GM12878 (cell line): Measurements from ENCODE around the gene AIDA. TPM values are rescaled to one million over a fixed set of nuclear protein-coding genes. Genes with fewer than 3 reads are reported as not detected.

Experiments used
- ATAC-seq: fragments of 200-7000 bp; cut with Tn5 transposase; 3 replicates; pipeline ENCODE4 v1.9.1; 2020; ENCODE audit warnings: mild to moderate bottlenecking, moderate library complexity
- BruUV-seq: library from RNA; stranded (reverse); fragments of 400-500 nt; replicated peaks from 2 replicates; lab custom pipeline; 2021; lab: Mats Ljungman, UMichigan
- CTCF ChIA-PET: fragments of 300-600 bp; sonication (Branson Sonifier 250); formaldehyde crosslinking; extraction: SDS; loops from one replicate; lab custom pipeline; 2021; ENCODE audit warnings: inconsistent platforms; lab: Yijun Ruan, JAX
- POLR2A ChIA-PET: fragments of 350-600 bp; formaldehyde crosslinking; extraction: SDS; loops from one replicate; lab custom pipeline; 2021; ENCODE audit warnings: inconsistent platforms; lab: Charles Lee
- RAD21 ChIA-PET: fragments of 300-600 bp; sonication (Branson Sonifier 250); formaldehyde crosslinking; loops from one replicate; lab custom pipeline; 2023; ENCODE audit warnings: antibody characterized with exemption; ENCODE audit not compliant: unreplicated experiment; lab: Charles Lee
- SMC1A ChIA-PET: fragments of 300-600 bp; sonication (Branson Sonifier 250); formaldehyde crosslinking; loops from one replicate; lab custom pipeline; 2023; ENCODE audit not compliant: unreplicated experiment, uncharacterized antibody; lab: Charles Lee
- DNase-seq: peaks from one replicate; pipeline ENCODE4 v3.0.0-alpha.2; 2011; ENCODE audit warnings: low read depth, low spot score
- FAIRE-seq: peaks from 3 replicates; lab custom pipeline; 2011; peaks lifted over from hg19 to GRCh38; lab: Jason Lieb, UNC
- H2AFZ ChIP-seq: 2 replicates; pipeline ENCODE4 v1.6.0; 2011; ENCODE audit warnings: low read depth, low read length, control low read depth; ENCODE audit not compliant: control insufficient read depth
- H3K27ac ChIP-seq: 2 replicates; pipeline ENCODE4 v1.5.1; 2011; ENCODE audit warnings: control low read depth; ENCODE audit not compliant: control insufficient read depth, insufficient read depth
- H3K27me3 ChIP-seq, 2 experiments: replicated peaks in 1 of 2; 2 replicates each; pipeline versions ENCODE4 v1.6.0 to v1.6.1; 2011; ENCODE audit warnings: low read length in 1 of 2; ENCODE audit not compliant: control insufficient read depth in 2 of 2, insufficient read depth in 2 of 2
- H3K36me3 ChIP-seq, 2 experiments: 2 replicates each; pipeline ENCODE4 v1.5.1; 2011; ENCODE audit warnings: low read length in 1 of 2; ENCODE audit not compliant: control insufficient read depth in 2 of 2, insufficient read depth in 2 of 2
- H3K4me1 ChIP-seq: 2 replicates; pipeline ENCODE4 v1.6.1; 2011; ENCODE audit warnings: mild to moderate bottlenecking, low read length, moderate library complexity, mixed read lengths; ENCODE audit not compliant: control insufficient read depth, insufficient read depth
- H3K4me2 ChIP-seq: 2 replicates; pipeline ENCODE4 v1.6.0; 2011; ENCODE audit warnings: control low read depth; ENCODE audit not compliant: control insufficient read depth, insufficient read depth
- H3K4me3 ChIP-seq: fragments of 200-600 bp; sonication (generic); 2 replicates; pipeline ENCODE4 v1.5.1; 2016
- H3K79me2 ChIP-seq: 2 replicates; pipeline ENCODE4 v1.6.0; 2011; ENCODE audit warnings: low read length; ENCODE audit not compliant: control insufficient read depth, insufficient read depth
- H3K9ac ChIP-seq: 2 replicates; pipeline ENCODE4 v1.8.0; 2011; ENCODE audit warnings: low read length, control low read depth, mixed read lengths; ENCODE audit not compliant: control insufficient read depth, insufficient read depth
- H3K9me3 ChIP-seq: replicated peaks from 3 replicates; pipeline ENCODE4 v1.5.1; 2011; ENCODE audit warnings: mild to moderate bottlenecking, low read length; ENCODE audit not compliant: control insufficient read depth, insufficient read depth
- H4K20me1 ChIP-seq: 2 replicates; pipeline ENCODE4 v1.6.0; 2011; ENCODE audit not compliant: control insufficient read depth, insufficient read depth
- ASH2L ChIP-seq: fragments of 300-600, 200-600 bp; sonication (generic); IDR thresholded peaks from 2 replicates; pipeline ENCODE4 v1.6.1; 2017; ENCODE audit warnings: low read depth, mild to moderate bottlenecking, borderline replicate concordance
- BCL11A ChIP-seq: IDR thresholded peaks from 2 replicates; pipeline ENCODE4 v1.6.1; 2011; ENCODE audit warnings: low read depth, low read length
- CHD2 ChIP-seq: IDR thresholded peaks from 2 replicates; pipeline ENCODE4 v1.6.1; 2011; ENCODE audit warnings: low read depth, low read length, improper control_type of control experiment, borderline replicate concordance
- CREB1 ChIP-seq: IDR thresholded peaks from 2 replicates; pipeline ENCODE4 v1.6.1; 2012; ENCODE audit warnings: low read depth, mild to moderate bottlenecking, inconsistent platforms
- ETV6 ChIP-seq, 2 experiments: fragments of 450-650 bp in 1 of 2; IDR thresholded peaks in 1 of 2; conservative IDR thresholded peaks in 1 of 2; 2 replicates each; pipeline ENCODE4 v1.6.1; 2014; ENCODE audit warnings: antibody characterized with exemption in 1 of 2, borderline replicate concordance in 1 of 2, low read depth in 1 of 2, mild to moderate bottlenecking in 1 of 2, moderate library complexity in 1 of 2
- FOXM1 ChIP-seq: IDR thresholded peaks from 2 replicates; pipeline ENCODE4 v1.6.1; 2012; ENCODE audit warnings: low read depth, mild to moderate bottlenecking, inconsistent platforms, low read length, moderate library complexity
- HDAC2 ChIP-seq: fragments of 200-600 bp; sonication (generic); IDR thresholded peaks from 2 replicates; pipeline ENCODE4 v1.6.1; 2017
- HDAC6 ChIP-seq: fragments of 200-600 bp; sonication (generic); IDR thresholded peaks from one replicate; pipeline ENCODE4 v1.8.0; 2017; ENCODE audit warnings: antibody characterized with exemption; ENCODE audit not compliant: unreplicated experiment
- IKZF2 ChIP-seq, 2 experiments: fragments of 450-650 bp; IDR thresholded peaks; 2 replicates each; pipeline ENCODE4 v1.6.1; 2017; ENCODE audit warnings: mild to moderate bottlenecking in 2 of 2, moderate library complexity in 2 of 2
- JUNB ChIP-seq: IDR thresholded peaks from 2 replicates; pipeline ENCODE4 v1.6.1; 2016; ENCODE audit warnings: antibody characterized with exemption, mild to moderate bottlenecking
- NR2C2 ChIP-seq: IDR thresholded peaks from 2 replicates; pipeline ENCODE4 v1.6.1; 2011; ENCODE audit warnings: borderline replicate concordance, low read depth; ENCODE audit not compliant: control insufficient read depth, insufficient read length
- PAX5 ChIP-seq: IDR thresholded peaks from 2 replicates; pipeline ENCODE4 v1.6.1; 2011; ENCODE audit warnings: low read depth, low read length, borderline replicate concordance
- RELA ChIP-seq: fragments of 450-650 bp; IDR thresholded peaks from 2 replicates; pipeline ENCODE4 v1.8.0; 2014; ENCODE audit warnings: borderline replicate concordance; ENCODE audit not compliant: partially characterized antibody
- RUNX3 ChIP-seq: IDR thresholded peaks from 2 replicates; pipeline ENCODE4 v1.6.1; 2012; ENCODE audit warnings: low read length, inconsistent platforms
- TCF3 ChIP-seq: IDR thresholded peaks from 2 replicates; pipeline ENCODE4 v1.6.1; 2012; ENCODE audit warnings: low read depth, mild to moderate bottlenecking, low read length, borderline replicate concordance; ENCODE audit not compliant: insufficient read depth
- TCF7 ChIP-seq: IDR thresholded peaks from 2 replicates; pipeline ENCODE4 v1.6.1; 2014; ENCODE audit warnings: antibody characterized with exemption, borderline replicate concordance
- ZNF24 ChIP-seq: fragments of 450-650 bp; IDR thresholded peaks from 2 replicates; pipeline ENCODE4 v1.6.1; 2017; ENCODE audit warnings: antibody characterized with exemption, mild to moderate bottlenecking
- ZZZ3 ChIP-seq: IDR thresholded peaks from 2 replicates; pipeline ENCODE4 v1.6.1; 2011; ENCODE audit warnings: low read depth; ENCODE audit not compliant: control insufficient read depth, insufficient read length
- WGBS: methylation state at CpG from one replicate; pipeline ENCODE4 v1.1.6; 2016; ENCODE audit warnings: low lambda C conversion rate; ENCODE audit not compliant: insufficient replicate concordance, insufficient coverage; ENCODE audit errors: missing lambda C conversion rate; 5-methylcytosine and 5-hydroxymethylcytosine counted together
- in situ Hi-C: fragments of 300-500 bp; cut with MboI; formaldehyde crosslinking; loops from 9 replicates; pipeline ENCODE4 v1.14.3; 2018; ENCODE audit warnings: mixed read lengths
- intact Hi-C: fragments of 100-400 bp; cut with micrococcal nuclease; formaldehyde crosslinking; loops from one replicate; pipeline ENCODE4 v1.14.2; 2022; ENCODE audit not compliant: unreplicated experiment
- polyA plus RNA-seq, 11 experiments: library from polyadenylated mRNA; depleted of rRNA in 4 of 11; unstranded in 6 of 11; stranded (reverse) in 5 of 11; fragments of >200 nt; fragmentation: Nextera tagmentation in 4 of 11; fragmentation: Illumina TruSeq in 1 of 11; extraction: Ambion mirVana in 4 of 11; extraction: Trizol in 1 of 11; gene quantifications; 1 replicate in 1 of 11; 2 replicates in 10 of 11; pipeline versions ENCODE4 v1.2.1 to v1.2.3, GENCODE V29; 2011 to 2016; ENCODE audit warnings: inconsistent platforms in 2 of 11, missing spikeins in 2 of 11, low read depth in 1 of 11
- total RNA-seq, 4 experiments: library from RNA; depleted of rRNA in 3 of 4; stranded (reverse); fragments of >200 nt in 3 of 4; fragmentation: Illumina TruSeq in 1 of 4; extraction: Trizol in 1 of 4; gene quantifications; 2 replicates each; pipeline versions ENCODE4 v1.2.1 to v1.2.3, GENCODE V29; 2013 to 2021
- TF ChIP-seq, protein P1 (sequence below): fragments of 450-650 bp; IDR thresholded peaks from 2 replicates; pipeline ENCODE4 v1.6.1; 2018; ENCODE audit warnings: borderline replicate concordance, mild to moderate bottlenecking; ENCODE audit not compliant: partially characterized antibody
- TF ChIP-seq, protein P2 (sequence below): fragments of 450-650 bp; IDR thresholded peaks from 2 replicates; pipeline ENCODE4 v1.6.1; 2016; ENCODE audit warnings: mild to moderate bottlenecking

The AIDA gene
- total and polyA plus RNA-seq, 10 of the 15 experiments (the other 5 are each of a cell fraction or from before 2014, with no cell fraction given) = 8.9 to 43.1 (median 19.2) TPM

DNA sequence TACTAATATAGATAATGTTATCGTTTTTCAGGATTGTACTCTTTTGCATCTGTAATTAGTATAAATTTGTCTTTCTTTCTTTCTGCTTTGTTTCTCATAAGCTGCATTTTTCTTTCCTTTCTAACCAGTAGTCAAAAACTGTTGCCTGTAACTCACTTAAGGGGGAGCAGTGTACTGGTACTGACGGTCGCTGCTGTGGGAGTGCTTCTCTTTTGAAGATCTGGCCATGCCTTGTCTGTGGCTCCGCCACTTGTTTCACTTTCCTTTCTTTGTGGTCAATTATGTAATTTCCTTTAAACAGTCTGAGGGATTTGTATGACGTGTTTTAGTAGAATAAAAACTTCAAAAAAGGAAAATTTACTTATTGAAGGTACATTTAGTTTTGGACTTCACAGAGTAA lies 57.4 kb downstream of the AIDA start (continued):
- TF ChIP-seq, protein P1, sequence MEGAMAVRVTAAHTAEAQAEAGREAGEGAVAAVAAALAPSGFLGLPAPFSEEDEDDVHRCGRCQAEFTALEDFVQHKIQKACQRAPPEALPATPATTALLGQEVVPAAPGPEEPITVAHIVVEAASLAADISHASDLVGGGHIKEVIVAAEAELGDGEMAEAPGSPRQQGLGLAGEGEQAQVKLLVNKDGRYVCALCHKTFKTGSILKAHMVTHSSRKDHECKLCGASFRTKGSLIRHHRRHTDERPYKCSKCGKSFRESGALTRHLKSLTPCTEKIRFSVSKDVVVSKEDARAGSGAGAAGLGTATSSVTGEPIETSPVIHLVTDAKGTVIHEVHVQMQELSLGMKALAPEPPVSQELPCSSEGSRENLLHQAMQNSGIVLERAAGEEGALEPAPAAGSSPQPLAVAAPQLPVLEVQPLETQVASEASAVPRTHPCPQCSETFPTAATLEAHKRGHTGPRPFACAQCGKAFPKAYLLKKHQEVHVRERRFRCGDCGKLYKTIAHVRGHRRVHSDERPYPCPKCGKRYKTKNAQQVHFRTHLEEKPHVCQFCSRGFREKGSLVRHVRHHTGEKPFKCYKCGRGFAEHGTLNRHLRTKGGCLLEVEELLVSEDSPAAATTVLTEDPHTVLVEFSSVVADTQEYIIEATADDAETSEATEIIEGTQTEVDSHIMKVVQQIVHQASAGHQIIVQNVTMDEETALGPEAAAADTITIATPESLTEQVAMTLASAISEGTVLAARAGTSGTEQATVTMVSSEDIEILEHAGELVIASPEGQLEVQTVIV = no peak
- TF ChIP-seq RUNX3 (peak; percentile 99), RELA (no peak), ZZZ3 (no peak), ASH2L (0 out of 2 replicates have a peak, but pooled peaks have one; percentile 44), ZNF24 (no peak), HDAC2 (no peak)

DNA sequence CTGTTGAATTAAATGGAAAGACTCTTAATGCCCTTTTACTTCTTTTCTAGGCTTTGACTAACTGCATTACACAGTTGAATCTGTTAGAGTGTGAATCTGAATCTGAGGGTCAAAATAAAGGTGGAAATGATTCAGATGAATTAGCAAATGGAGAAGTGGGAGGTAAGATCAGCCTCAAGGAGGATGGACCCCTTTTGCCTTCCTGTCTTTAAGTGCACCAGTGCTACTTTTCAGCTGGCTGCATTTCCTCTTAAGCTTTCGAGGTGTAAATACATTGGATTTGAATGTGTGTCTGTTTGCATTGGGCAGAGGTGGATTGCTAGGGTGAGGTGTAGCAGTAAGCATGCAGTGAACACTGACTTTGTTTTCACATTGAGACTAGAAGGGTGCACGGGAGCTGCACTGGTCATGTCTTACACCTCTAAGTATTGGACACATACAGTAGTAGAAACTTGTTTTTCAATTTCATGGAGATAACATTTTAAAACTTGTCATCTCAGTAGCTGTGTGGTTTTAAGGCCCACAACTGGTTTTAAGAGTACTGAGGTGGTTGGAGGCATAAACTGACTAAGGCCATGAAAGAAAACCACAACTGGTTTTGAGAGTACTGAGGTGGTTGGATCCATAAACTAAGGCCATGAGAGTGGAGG lies 59.0 kb downstream of the AIDA start:
- Histone ChIP-seq H3K9ac (no peak overlapping the region), H3K36me3 (peaks cover 2 to 29% of the 10 kb centered on the region in 2 experiments; a peak in 3 of 4 replicates), H3K4me3 (no peak overlapping the region), H3K27me3 (no peaks in the 10 kb centered on the region), H4K20me1 (no peaks in the 10 kb centered on the region), H3K9me3 (no peaks in the 10 kb centered on the region), H3K79me2 (no peaks in the 10 kb centered on the region), H2AFZ (no peak overlapping the region), H3K27ac (no peak overlapping the region), H3K4me1 (peaks cover 30% of the 10 kb centered on the region), H3K4me2 (peak overlapping the region; percentile 28; the same call in 1 of the 2 replicates)
- no TSS peak for BruUV-seq
- CTCF ChIA-PET = interaction anchor here (0.6 to 2.2 kb wide), 8 partner anchors 8 to 437 kb away, joined by 3 to 8 read pairs (median 4); no protein-coding TSS in a partner anchor
- SMC1A ChIA-PET = interaction anchor here (0.7 to 4.1 kb wide), 11 partner anchors 9 to 188 kb away, joined by 3 to 23 read pairs (median 3); partner anchors contain the start of genes AIDA and BROX
- RAD21 ChIA-PET = interaction anchor here (0.9 kb wide), 1 partner anchor 9 kb away, joined by 3 read pairs; no protein-coding TSS in a partner anchor
- intact Hi-C loops (no loop called here), in situ Hi-C loops (loop anchor here (10.0 kb wide), 1 partner anchor 431 kb away; no protein-coding TSS in a partner anchor)
- ATAC-seq = peak; percentile 84
- POLR2A ChIA-PET = interaction anchor here (0.8 kb wide), 1 partner anchor 57 kb away, joined by 3 read pairs; no protein-coding TSS in a partner anchor
- WGBS = 6% methylated on average over 2 of the region's 2 CpGs
- no peak for DNase-seq
- FAIRE-seq = no peak
- peak; percentile 60; the same call in 1 of the 2 replicates for TF ChIP-seq FOXM1
- no peak for TF ChIP-seq ZNF24
- no peak for TF ChIP-seq HDAC6
- 0 out of 2 replicates have a peak, but pooled peaks have one; percentile 40 for TF ChIP-seq CREB1
- peak in 1 of 2 experiments; percentile 62; a peak in 1 of 4 replicates for TF ChIP-seq ETV6 (conservative IDR thresholded peaks at IDR 0.05 in 1 of 2, IDR thresholded peaks at IDR 0.05 in 1 of 2; ENCODE audit: borderline replicate concordance in 1 of 2, low read depth in 1 of 2)
- peak in 1 of 2 experiments; percentile 14; a peak in 1 of 4 replicates for TF ChIP-seq IKZF2 (IDR thresholded peaks at IDR 0.05)
- TF ChIP-seq CHD2 = no peak
- TF ChIP-seq, protein P2, sequence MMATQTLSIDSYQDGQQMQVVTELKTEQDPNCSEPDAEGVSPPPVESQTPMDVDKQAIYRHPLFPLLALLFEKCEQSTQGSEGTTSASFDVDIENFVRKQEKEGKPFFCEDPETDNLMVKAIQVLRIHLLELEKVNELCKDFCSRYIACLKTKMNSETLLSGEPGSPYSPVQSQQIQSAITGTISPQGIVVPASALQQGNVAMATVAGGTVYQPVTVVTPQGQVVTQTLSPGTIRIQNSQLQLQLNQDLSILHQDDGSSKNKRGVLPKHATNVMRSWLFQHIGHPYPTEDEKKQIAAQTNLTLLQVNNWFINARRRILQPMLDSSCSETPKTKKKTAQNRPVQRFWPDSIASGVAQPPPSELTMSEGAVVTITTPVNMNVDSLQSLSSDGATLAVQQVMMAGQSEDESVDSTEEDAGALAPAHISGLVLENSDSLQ = no peak
- no peak for TF ChIP-seq NR2C2
- 0 out of 2 replicates have a peak, but pooled peaks have one; percentile 49 for TF ChIP-seq BCL11A
- TF ChIP-seq JUNB = peak; percentile 71
- TF ChIP-seq PAX5 = 0 out of 2 replicates have a peak, but pooled peaks have one; percentile 11
- peak; percentile 53; the same call in 1 of the 2 replicates for TF ChIP-seq TCF7
- no peak for TF ChIP-seq TCF3
